ENCODE measurements around the gene EHD1.

The EHD1 gene

GRCh38 chr11:64888729-64889511, 10.5 kb upstream of the EHD1 start:
- DNase-seq = no peak

GRCh38 chr11:64888406-64888728, 9.9 kb upstream of the EHD1 start:
- DNase-seq = no peak

- DNase-seq = peak; percentile 64
These were observed 9.5 kb upstream of the EHD1 start for GRCh38 chr11:64887757-64888405.

GRCh38 chr11:64887234-64887756, 8.9 kb upstream of the EHD1 start:
- DNase-seq = no peak

GRCh38 chr11:64885367-64886286, 7.2 kb upstream of the EHD1 start:
- DNase-seq = peak; percentile 68

GRCh38 chr11:64884019-64884418, 5.6 kb upstream of the EHD1 start:
- DNase-seq = no peak

DNA sequence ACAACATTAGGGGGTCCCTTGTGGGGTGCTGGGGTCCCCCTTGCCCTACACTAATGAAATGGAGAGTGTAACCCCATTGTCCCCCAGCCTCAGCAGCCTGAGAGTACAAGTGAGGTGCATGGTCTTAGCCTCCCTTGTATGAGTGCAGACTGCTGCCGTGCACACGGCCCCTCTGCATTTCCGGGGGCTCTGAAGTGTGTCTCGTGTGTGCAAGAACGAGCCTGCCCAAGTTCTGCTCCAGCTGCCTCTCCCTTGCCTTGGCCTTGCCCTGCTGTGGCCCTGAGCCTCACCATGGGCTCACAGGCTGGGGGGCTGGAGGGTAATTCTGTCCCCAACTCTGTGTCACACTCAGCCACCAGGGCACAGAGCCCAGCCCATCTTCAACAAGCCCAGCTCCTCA, 5.2 kb upstream of the EHD1 start:
- no peak for DNase-seq

DNA sequence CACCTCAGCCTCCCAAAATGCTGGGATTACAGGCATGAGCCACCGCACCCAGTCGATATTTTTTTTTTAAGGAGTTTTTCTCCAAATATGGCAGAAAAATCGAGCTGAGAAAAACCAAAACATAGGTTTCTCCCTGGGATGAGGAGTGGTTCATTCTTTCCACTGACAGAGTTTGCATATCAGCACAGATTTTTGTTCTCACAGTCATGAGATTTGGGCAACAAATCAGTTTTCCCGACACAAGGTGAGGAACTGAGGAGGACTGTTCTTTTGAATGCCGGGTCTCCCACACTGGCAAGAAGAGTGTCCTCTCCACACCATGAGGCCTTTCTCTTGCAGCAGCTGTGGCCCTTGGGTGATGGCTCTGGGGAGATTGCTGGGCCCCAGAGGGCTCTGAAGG, 3.8 kb upstream of the EHD1 start:
- DNase-seq = no peak

DNA sequence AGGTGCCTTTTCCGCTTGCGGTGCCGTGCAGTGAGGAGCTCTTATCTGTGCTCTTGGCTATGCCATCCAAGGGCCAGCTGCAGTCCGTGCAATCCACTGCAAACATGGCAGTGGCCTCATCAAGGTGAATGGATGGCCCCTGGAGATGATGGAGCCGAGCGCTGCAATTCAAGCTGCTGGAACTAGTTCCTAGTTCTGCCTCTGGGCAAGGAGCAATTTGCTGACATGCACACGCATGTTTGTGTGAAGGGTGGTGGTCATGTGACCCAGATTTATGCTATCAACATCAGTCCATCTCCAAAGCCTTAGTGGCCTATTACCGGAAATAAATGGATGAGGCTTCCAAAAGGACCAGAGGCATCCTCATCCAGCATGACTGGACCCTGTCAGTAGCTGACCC, 3.1 kb upstream of the EHD1 start:
- no peak for DNase-seq

DNA sequence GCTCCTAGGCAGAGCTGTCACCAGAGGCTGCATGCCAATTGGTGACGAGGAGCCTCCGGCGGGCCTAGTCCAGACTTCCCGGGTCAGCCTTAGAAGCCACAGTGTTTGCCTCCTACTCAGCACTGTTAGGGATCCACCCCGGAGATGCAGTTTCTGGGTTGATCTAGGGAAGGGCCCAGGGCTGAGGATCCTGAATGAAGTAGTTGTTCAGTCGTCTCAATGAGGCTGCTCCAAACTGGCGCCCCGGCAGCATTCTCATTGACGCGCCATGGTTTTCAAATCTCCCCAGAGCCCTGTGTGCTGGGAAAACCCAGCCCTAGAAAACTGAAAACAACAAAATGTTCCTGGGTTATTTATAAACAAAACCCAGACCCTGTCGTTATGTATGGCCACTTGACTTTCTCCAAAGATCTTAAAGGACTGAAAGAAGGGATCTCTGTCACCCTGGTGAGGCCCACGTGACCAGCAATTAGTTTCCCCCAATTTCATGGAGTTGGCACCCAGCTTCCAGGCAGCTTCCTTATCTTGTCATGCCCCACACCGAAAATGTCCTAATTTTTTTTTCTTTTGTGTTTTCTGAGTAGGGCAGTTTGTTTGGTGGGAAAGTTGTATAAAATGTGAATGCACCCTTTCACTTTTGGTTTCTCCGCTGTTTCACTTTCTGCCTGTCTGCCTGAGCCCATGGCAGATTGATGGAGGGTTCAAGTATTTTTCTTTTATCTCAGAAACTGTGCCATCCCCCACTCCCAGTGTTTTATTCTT, 2.0 kb upstream of the EHD1 start:
- DNase-seq = no peak

DNA sequence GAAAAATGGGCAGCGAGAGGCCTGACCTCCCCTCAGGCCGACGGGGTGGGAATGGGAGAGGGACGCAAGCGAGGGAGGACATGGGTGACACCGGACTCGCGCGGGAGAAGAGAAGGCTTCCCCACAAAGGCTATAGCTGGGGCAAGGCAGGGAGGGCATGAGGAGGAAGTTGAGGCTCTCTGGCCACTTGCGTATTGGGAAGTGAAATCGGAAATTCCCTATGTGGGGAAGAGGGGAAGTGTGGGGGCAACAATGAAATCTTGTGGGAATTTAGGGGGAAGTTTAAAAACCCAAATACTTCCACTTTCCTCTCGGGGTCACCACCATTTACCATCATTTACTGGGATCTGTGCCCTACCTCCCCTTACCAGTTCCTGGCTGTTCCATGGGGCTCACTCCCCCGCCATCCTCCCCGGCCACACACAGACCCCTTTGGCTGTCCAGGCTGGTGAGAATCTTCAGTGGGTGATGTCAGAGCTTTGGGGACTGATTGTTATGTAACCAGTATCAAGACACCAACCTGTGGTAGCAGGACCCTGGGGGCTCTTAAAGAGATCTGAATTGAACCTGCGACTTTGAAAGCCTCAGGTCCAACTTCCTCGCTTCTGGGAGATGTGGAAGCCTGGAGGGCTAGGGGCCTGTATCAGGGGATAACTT, 951 bp upstream of the EHD1 start:
- DNase-seq = no peak

DNA sequence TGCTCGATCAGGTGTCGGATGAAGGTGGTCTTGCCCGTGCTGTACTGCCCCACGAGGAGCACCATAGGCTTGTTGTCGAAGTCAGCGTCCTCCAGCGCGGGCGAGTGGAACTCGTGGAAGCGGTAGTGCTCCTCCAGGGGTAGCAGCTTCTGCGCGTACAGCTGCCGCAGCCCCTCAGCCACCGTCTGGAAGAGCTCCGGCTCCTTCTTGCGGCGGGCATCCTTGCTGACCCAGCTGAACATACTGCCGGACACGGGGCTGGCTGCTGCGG, 263 bp downstream of the EHD1 start:
- DNase-seq = no peak

DNA sequence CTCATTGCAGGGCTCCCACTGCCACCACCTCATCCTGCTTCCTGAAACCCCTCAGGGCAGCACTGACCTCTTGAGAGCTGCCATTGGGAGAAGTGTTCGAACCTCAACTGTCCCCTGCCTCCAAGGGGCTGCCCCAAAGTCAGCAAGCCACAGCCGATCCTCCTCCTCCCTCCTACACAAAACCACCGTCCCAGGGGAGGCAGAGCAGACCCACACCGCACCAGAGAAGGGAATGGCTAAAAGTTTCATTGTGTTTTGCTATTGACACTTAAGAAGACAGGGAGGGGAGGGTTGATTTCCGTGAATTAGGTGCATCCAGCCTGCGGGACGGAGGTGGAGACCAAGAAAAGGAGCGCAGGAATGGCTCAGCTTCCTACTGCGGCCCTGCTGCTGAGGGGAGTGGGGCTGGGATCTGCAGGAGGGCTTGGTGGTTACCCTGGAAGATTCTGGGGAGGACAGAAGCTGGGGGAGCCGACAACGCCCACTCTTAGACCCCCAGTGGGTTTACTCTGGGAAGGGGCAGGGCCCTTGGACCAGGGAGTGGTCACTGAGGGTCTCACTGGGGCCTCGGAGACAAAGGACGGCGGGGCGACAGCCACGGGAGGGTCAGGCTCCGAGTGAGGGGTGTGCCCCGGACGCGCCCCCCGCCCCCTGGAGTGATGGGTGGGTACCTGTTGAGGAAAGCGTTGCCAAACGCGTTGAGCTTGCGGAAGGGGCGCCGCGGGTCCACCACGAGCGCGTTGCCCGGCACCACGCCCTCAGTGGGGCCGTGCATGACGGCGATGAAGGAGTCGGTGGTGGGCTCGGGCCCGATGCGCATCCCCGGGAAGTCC, 815 bp downstream of the EHD1 start:
- no peak for DNase-seq

DNA sequence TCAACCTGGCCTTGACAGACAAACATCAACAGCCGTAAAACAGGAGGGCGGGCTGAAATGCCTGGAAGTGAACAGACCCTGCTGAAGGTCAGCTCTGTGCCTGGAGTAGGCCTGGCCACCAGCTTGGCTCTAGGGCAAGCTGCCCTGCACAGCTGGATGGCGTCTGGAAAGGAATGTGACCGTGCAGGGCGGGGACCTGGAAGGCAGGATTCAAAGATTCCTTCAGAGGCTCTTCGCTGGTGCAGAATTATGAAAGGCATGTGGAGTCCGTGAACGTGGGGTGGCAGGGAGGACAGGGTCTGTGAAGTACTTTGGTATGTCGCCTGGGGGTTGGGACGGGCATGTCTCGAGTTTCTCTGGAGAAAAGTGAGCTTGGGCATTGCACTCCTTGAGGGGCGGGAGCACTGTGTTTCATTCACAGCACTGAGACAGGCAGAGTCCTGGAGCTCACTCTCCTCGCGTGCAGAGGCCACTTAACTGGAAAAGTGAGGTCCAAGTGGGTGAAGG, 1.5 kb downstream of the EHD1 start:
- peak; percentile 89 for DNase-seq

DNA sequence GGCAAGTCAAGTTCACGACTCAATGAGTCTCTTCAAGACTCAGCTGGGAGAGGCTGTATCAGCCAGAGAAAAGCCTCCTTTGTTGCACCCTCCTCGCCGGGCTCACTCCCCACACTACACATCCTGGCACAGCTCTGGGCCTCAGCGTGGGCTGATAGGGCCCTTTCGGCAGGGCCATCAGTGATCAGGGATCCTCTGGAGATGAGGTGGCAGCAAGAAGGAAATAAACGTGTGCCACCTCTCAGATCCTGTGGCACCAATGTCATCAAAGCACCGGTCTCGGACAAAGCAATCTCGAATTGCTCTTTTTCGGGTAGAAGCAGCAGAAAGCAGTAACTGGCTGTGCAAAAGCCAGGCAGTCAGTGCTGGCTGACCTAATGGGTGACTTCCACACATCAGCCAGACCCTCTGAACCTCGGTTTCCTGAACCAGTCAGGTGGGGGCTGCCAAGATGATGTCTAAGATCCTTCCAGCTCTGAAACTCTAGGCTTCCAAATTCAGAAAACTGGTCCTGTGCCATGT, 2.1 kb downstream of the EHD1 start:
- DNase-seq = no peak

GRCh38 chr11:64875369-64876228, 2.8 kb downstream of the EHD1 start:
- no peak for DNase-seq

DNA sequence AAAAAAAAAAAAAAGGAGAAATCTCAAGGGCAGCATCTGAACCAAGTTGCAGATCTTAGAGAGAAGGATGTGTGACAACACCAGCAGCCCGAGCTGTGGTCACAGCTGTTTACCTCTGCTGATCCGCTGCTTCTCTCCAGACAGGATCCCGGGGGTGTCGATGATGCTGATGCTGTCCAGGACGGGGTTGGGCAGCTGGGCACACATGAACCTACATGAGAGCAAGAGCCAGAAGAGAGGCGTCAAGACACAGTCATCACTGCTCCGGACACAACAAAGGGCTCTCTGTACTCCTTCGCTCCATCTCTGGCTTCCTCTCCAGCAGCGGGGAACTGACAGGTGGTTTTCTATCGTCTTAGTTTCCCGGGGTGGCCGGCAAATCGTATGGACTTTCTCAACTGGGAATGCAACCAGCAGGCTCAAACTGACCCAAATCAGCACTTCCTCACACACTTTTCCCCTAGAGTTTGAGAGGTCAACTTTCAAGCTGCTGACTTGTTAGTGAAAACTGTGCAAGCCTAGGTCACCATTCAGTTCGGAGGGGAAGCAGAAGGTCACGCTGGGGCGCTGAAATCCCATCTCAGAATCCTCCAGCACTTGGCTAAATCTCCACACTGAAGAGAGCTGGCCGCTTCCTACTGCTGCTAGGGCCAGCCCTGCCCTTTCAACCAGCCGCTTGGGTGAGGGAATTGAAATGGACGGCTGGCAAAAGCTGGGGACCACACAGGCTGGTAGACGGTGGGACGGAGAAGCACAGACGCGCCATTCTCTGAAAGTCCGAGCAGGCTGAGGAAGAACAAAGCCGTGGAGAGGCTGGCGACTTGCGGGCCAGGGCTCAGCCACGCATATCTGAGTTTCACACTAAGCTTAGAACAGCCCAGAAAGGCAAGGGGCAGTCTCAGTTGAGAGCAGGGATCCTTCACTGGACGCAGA, 3.8 kb downstream of the EHD1 start:
- DNase-seq = no peak

DNA sequence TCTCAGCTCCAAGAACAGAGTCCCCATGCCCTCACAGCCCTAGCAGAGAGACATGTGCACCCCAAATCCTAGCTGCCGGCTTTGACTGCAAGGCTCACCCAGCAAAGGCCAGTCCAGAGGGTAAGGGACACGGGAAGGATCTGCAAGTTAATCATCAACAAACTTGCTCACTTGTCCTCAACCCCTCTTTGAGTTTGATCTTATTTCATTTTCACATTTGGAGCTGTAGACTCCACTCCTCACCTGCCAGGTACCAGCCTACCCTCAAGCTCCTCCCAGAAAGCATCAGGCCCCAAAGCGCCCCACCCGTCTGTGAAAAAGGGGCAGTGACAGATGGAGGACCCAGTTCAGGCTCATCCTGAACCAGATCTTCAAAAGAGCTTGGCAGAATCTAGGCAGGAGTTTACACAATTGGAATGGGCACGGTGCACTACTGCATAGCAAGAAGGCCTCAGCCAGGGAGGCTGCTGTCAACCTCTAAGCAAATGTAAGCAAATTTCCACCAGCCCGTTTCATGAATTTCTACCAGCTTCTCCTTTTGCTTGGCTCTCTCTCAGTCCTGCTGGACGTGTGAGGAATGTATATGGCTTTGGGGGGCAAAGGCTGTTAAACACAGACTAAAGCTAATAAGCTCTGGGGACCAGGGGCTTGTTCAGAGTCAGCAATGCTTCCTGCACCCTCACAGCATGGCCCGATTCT, 5.5 kb downstream of the EHD1 start:
- DNase-seq = no peak
